Prostate gland (tissue), 2 donors: ENCODE data around the gene ARL5C. TPM values are rescaled to one million over a fixed set of nuclear protein-coding genes. Genes with fewer than 3 reads are reported as not detected.

Experiments used
- DNase-seq: peaks from one replicate; pipeline ENCODE4 v3.0.0-alpha.2; 2019; ENCODE audit warnings: low spot score
- H3K27ac ChIP-seq, 2 donors: fragments of 200-600 bp; sonication (generic); 2 replicates each; pipeline ENCODE4 v1.5.1; 2017 to 2019
- H3K27me3 ChIP-seq: fragments of 200-600 bp; sonication (generic); replicated peaks from 2 replicates; pipeline ENCODE4 v1.5.1; 2019; ENCODE audit not compliant: insufficient read depth
- H3K36me3 ChIP-seq, 2 donors: fragments of 200-600 bp; sonication (generic); 1 replicate in 1 of 2; 2 replicates in 1 of 2; pipeline versions ENCODE4 v1.5.1 to v1.8.1; 2017 to 2019
- H3K4me1 ChIP-seq: fragments of 200-600 bp; sonication (generic); replicated peaks from 2 replicates; pipeline ENCODE4 v1.5.1; 2019
- H3K4me3 ChIP-seq, 2 donors: fragments of 200-600 bp; sonication (generic); 2 replicates each; pipeline ENCODE4 v1.5.1; 2017 to 2019
- H3K9me3 ChIP-seq: fragments of 200-600 bp; sonication (generic); 2 replicates; pipeline ENCODE4 v1.5.1; 2017
- CTCF ChIP-seq, 4 experiments: fragments of 200-600 bp in 2 of 4; fragments of 450-650 bp in 2 of 4; sonication (generic) in 2 of 4; IDR thresholded peaks; 1 replicate in 3 of 4; 2 replicates in 1 of 4; pipeline ENCODE4 v1.5.1; 2016 to 2019; ENCODE audit warnings: antibody characterized with exemption in 4 of 4, mild to moderate bottlenecking in 2 of 4, moderate library complexity in 2 of 4
- POLR2A ChIP-seq: fragments of 450-650 bp; IDR thresholded peaks from one replicate; pipeline ENCODE4 v1.6.1; 2016; ENCODE audit warnings: antibody characterized with exemption, mild to moderate bottlenecking
- POLR2AphosphoS5 ChIP-seq: sonication (generic); formaldehyde crosslinking; IDR thresholded peaks from one replicate; pipeline ENCODE4 v1.6.1; 2017; ENCODE audit warnings: antibody characterized with exemption
- WGBS: methylation state at CpG from one replicate; pipeline ENCODE4 v1.1.5; 2018; 5-methylcytosine and 5-hydroxymethylcytosine counted together
- intact Hi-C: fragments of 100-400 bp; cut with DNase I; formaldehyde crosslinking; loops from one replicate; pipeline ENCODE4 v1.14.2; 2022
- total RNA-seq, 2 donors: library from RNA; depleted of rRNA; stranded (reverse); fragments of >200 nt; gene quantifications; one replicate each; pipeline ENCODE4 v1.1.0, GENCODE V29; 2016

Gene ARL5C, protein sequence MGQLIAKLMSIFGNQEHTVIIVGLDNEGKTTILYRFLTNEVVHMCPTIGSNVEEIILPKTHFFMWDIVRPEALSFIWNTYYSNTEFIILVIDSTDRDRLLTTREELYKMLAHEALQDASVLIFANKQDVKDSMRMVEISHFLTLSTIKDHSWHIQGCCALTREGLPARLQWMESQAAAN
- total RNA-seq, result not detected

DNA sequence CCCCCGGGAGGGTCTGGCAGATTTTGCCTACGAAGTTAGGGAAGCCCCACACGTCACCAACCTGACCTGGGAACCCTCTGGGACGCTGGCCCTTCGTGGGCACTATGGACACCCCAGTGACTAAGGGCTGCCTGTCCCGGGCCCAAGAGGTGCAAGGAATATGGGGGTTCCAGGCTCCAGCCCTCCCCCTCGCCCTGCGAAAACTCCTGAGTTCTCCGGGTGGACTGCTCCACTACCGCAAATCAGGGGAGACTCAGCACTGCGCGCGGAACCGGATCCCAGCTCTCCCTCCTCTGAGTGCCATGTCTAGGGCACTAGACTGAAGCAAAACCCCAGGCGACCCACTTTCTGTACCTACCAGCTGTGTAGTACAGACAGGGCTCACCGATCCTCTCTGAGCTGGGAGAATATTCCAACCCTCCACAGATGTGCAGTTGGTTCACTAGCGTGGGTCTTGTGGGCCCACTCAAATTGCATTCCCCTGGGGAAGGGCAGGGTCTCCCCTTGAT lies at the start of gene ARL5C:
TSS of gene ARL5C (minus strand) at position 321 of the 509 bp plus-strand sequence. CDS start 401 bp downstream, outside the sequence.
- intact Hi-C loops, result no loop called here
- Histone ChIP-seq H3K27ac (no peak within 1 kb of the TSS), H3K4me1 (no peaks in the 10 kb centered on the region), H3K4me3 (peak within 1 kb of the TSS; percentile 19 to 27), H3K36me3 (no peaks in the 10 kb centered on the region), H3K27me3 (no peaks in the 10 kb centered on the region), H3K9me3 (no peaks in the 10 kb centered on the region)
- 67% methylated on average over 17 of the region's 17 CpGs for WGBS
- TF ChIP-seq POLR2A (no peak), CTCF (IDR thresholded peaks at IDR 0.05) (no peak), POLR2AphosphoS5 (no peak)
- DNase-seq, result no peak

DNA sequence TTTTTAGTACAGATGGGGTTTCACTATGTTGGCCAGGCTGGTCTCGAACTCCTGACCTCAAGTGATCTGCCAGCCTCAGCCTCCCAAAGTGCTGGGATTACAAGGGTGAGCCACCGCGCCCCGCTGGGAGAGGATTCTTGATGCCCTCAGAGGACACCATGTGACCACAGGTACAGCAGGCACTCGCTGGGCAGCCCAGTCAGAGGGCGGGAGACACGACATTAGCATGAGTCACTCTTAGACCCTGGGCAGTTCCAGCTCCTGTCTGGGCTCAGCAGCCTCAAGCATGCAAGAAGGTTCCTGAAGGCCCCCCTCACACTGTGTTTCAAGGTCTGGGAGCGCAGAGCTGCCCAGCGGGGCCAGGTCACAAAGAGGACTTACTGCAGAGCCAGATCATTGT lies 47.9 kb upstream of the ARL5C start:
- WGBS, result 87% methylated on average over 9 of the region's 9 CpGs
- no peaks in the 10 kb centered on the region for H3K9me3 ChIP-seq
- intact Hi-C loops, result no loop called here
- H3K27me3 ChIP-seq, result no peaks in the 10 kb centered on the region
- no peak overlapping the region for H3K4me3 ChIP-seq
- no peak for TF ChIP-seq POLR2A
- no peak for TF ChIP-seq POLR2AphosphoS5
- no peak for TF ChIP-seq CTCF (IDR thresholded peaks at IDR 0.05)
- H3K4me1 ChIP-seq, result peaks cover 14% of the 10 kb centered on the region
- H3K36me3 ChIP-seq, result no peaks in the 10 kb centered on the region
- H3K27ac ChIP-seq, result no peak overlapping the region
- no peak for DNase-seq

GRCh38 chr17:39212841-39213480 lies 47.0 kb upstream of the ARL5C start:
- DNase-seq, result peak; percentile 82
- H3K36me3 ChIP-seq, result no peaks in the 10 kb centered on the region
- H3K9me3 ChIP-seq, result no peaks in the 10 kb centered on the region
- TF ChIP-seq POLR2AphosphoS5, result peak; percentile 82
- TF ChIP-seq POLR2A, result no peak
- no peak for TF ChIP-seq CTCF (IDR thresholded peaks at IDR 0.05)
- no peak overlapping the region for H3K4me3 ChIP-seq
- H3K27ac ChIP-seq, result peak overlapping the region; percentile 4 to 36
- intact Hi-C loops, result no loop called here
- 41% methylated on average over 16 of the region's 16 CpGs for WGBS
- H3K27me3 ChIP-seq, result no peaks in the 10 kb centered on the region
- peaks cover 17% of the 10 kb centered on the region for H3K4me1 ChIP-seq

GRCh38 chr17:39212195-39212810 lies 46.3 kb upstream of the ARL5C start:
- H3K4me1 ChIP-seq, result peaks cover 17% of the 10 kb centered on the region
- peak overlapping the region; percentile 26 to 36 for H3K27ac ChIP-seq
- H3K4me3 ChIP-seq, result no peak overlapping the region
- H3K36me3 ChIP-seq, result no peaks in the 10 kb centered on the region
- intact Hi-C loops, result no loop called here
- no peaks in the 10 kb centered on the region for H3K9me3 ChIP-seq
- WGBS, result 77% methylated on average over 11 of the region's 11 CpGs
- TF ChIP-seq CTCF (IDR thresholded peaks at IDR 0.05), result no peak
- no peak for TF ChIP-seq POLR2AphosphoS5
- no peak for TF ChIP-seq POLR2A
- H3K27me3 ChIP-seq, result no peaks in the 10 kb centered on the region
- no peak for DNase-seq
